Measurements from ENCODE around the gene KIAA0825. TPM values are rescaled to one million over a fixed set of nuclear protein-coding genes. Genes with fewer than 3 reads are reported as not detected.
"Not testable (repeated sequence)": the region's sequence is repeated elsewhere in the genome, so short reads cannot be mapped to it uniquely, and the experiment has no call there.

The KIAA0825 gene
- total RNA-seq, 2 experiments from 2014 or later: 1.2 to 1.3 TPM

DNA sequence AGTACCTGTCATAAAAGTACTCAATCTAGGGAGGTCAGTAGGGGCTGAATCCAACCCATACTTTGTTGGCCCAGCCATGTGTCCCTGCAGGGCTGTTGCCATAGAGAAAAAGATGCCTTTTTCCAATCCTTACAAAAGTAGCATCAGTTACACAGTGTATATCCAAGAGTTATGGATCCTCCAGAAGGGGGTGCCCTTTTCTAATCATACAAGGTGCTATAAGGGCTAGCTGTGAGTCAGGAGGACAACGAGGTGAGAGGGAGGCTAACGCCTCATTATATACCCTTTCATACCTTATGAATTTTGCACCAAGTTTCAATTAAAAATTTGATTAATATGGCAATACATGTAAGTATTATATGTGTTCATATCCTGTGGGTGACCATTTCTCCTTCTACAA is 4.8 kb downstream of the KIAA0825 start:
- ChIA-PET POLR2A (no interaction called here), CTCF (interaction anchor here (1.5 kb wide), 1 partner anchor 124 kb away, joined by 4 read pairs; no protein-coding TSS in a partner anchor)

DNA sequence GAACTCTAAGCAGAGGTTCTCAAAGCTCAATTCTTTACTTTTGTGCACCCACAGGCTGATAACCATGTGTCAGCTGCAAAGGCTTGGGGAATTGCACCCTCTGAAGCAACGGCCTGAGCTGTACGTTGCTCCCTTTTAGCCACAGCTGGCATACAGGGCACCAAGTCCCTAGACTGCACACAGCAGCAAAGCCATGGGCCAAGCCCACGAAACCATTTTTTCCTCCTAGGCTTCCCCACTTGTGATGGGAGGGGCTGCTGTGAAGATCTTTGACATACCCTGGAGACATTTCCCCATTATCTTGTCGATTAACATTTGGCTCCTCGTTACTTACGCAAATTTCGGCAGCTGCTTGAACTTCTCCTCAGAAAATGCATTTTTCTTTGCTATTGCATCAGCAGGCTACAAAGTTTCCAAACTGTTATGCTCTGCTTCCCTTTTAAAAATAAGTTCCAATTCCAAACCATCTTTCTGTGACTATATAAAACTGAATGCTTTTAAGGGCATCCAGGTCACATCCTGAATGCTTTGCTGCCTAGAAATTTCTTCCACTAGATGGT is 23.0 kb downstream of the KIAA0825 start:
- ChIA-PET CTCF (no interaction called here), POLR2A (no interaction called here)

DNA sequence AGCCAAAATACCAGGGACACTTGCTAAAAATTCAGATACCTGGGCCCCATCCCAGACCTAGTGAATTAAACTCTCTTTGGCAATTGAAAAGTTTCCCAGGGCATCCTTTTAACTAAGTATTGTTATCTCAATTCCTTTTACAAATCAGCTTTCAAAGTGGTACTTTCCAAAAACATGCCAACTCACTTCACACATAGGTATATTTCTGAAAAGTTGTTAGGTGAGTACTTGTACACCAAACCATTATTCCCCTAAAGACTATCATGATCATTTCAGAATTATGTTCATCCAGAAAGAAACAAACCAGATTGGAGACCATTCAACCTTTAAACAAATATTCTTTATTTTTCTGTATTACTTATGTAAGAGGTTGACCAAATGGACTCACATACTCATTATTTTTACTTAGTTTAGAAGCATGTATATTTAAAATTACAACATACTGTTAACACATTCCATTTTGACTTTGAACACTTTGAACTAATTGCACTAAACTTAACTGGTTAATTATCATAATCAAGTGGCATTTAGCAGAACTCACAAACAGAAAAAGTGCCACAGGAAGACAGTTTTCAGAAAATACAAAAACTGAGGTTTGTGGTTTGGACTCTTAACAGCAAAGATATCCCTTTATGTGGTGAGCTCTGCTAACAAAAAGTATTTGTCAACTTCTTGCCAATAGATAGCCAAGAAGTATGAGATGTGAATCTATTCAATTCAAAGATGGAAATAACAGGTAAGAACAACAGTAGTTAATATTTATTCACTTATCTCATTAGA is 40.7 kb downstream of the KIAA0825 start:
- ChIA-PET POLR2A (no interaction called here), CTCF (interaction anchor here (1.0 kb wide), 1 partner anchor 41 kb away, joined by 4 read pairs; the partner anchor contains the start of genes KIAA0825 and SLF1)

DNA sequence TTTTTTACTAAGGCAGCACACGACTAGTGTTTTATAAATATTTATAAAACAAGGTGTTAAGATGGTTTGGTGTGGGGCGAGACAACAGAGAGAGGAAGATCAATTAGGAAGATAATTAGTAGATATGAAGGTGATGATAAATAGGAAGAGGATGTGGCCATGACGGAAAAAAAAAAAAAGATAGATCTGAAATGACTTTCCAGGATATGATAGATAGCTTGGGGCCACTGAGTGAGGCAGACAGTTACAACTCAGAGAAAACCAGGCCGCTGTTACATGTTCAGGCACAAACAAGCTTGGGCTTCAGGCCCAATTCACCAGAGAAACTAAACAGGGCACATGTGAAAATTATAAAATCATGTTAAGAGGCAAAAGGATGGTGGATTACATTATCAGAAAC is 43.2 kb downstream of the KIAA0825 start:
- ChIA-PET CTCF (no interaction called here), POLR2A (interaction anchor here (0.6 to 1.0 kb wide), 4 partner anchors 13 to 1269 kb away, joined by 3 to 7 read pairs (median 4); partner anchors contain the start of genes KIAA0825 and SLF1)

DNA sequence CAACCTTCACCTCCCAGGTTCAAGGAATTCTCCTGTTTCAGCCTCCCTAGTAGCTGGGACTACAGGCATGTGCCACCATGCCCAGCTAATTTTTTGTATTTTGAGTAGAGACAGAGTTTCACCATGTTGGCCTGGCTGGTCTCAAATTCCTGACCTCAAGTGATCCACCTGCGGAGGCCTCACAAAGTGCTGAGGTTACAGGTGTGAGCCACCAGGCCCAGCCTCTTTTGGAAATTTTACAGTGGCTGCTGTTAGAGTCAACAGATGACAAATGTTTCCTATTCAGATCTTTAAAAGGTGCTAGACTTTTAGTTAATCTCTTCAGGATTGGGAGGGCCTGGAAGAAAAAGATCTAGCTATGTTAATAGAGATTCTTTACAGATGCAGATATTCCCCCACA is 45.1 kb downstream of the KIAA0825 start:
- POLR2A ChIA-PET: not testable (repeated sequence)
- CTCF ChIA-PET: interaction anchor here (0.7 kb wide), 1 partner anchor 164 kb away, joined by 4 read pairs; no protein-coding TSS in a partner anchor

DNA sequence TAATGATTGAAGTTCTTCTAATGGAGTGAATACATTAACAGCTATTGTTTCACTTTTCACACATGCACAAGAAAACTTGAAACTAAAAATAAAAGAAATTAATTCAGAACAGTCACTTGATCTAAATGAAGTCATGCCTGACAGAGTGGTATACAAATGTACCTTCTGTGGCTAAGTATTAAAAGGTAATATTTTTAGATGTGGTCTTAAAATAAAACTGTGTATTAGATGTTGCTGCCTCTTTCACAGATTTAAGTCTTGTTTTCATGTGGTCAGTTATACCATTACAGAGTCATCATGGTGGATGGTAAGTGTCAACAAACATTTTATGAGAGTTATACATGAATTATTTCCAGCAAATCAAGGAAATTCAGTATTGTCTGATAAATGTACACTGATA is 47.0 kb downstream of the KIAA0825 start:
- CTCF ChIA-PET: no interaction called here
- POLR2A ChIA-PET: no interaction called here

DNA sequence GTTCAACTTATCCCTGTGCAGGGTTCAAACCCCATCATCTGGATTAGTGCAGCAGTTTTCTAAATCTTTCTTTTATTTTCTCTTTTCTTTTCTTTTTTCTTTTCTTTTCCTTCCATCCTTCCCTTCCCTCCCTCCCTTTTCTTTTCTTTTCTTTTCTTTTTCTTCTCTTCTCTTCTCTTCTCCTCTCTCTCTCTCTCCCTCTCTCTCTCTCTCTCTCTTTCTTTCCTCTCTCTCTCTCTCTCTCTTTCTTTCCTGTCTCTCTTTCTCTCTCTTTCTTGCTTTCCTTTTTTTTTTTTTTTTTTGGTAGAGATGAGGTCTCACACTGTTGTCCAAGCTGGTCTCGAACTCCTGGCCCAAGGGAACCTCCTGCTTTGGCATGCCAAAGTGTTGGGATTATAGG is 53.6 kb downstream of the KIAA0825 start:
- ChIA-PET POLR2A (no interaction called here), CTCF (no interaction called here)

DNA sequence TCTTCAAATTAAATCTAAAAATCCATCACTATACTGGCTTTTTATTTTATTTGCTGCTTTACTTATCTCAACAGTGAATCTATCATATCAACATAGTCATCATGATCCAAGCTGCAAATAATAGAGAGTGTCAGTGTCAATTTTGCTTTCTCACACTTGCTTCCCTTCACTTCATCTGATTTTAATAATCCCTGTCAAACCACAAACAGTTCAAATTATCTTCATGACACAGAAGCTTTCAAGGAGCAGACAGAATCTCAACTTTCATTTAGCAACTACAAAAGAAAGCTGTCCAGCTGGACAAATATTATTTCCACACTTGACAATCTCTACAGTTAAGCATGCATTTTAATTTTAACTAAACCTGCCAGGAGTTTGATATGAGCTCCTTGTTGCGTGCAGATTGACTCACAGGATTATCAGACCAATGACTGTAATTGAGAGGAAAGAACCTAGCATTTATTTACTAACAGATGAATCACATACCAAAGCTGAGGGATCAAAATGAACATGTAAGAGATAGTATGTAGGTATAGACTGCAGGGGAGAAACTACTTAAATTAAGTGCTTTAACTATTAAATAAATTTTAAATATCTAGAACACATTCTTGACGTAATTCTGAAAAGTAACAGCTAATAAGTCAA is 56.0 kb downstream of the KIAA0825 start:
- CTCF ChIA-PET: no interaction called here
- POLR2A ChIA-PET: interaction anchor here (0.8 kb wide), 1 partner anchor 13 kb away, joined by 3 read pairs; no protein-coding TSS in a partner anchor

DNA sequence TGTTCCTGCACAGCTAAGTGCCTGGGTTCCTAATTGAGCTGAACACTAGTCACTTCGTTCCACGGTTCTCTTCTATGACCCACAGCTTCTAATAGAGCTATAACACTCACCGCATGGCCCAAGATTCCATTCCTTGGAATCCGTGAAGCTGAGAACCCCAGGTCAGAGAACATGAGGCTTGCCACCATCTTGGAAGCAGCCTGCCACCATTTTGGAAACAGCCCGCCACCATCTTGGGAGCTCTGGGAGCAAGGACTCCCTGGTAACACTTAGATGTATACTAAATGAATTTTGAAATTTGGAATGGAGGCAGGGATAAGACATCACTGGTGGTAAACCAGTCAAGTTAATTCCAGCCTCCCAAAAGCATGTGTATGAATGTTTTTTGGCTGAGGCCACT is 60.4 kb downstream of the KIAA0825 start:
- ChIA-PET CTCF (no interaction called here), POLR2A (interaction anchor here (0.6 kb wide), 1 partner anchor 10 kb away, joined by 5 read pairs; no protein-coding TSS in a partner anchor)

DNA sequence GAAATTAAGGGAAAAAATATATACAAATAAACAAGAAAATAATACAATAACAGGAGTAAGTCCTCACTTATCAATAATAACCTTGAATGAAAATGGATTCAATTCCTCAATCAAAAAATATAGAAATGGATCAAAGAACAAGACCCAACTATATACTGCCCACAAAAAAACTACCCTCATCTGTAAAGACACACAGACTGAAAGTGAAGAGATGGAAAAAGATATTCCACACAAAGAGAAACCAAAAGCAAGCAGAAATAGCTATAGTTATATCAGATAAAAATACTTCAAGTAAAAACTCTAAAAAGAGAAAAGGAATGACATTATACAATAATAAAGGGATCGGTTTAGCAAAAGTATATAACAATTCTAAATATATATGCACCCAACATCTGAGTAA is 66.5 kb downstream of the KIAA0825 start:
- ChIA-PET POLR2A (no interaction called here), CTCF (no interaction called here)

DNA sequence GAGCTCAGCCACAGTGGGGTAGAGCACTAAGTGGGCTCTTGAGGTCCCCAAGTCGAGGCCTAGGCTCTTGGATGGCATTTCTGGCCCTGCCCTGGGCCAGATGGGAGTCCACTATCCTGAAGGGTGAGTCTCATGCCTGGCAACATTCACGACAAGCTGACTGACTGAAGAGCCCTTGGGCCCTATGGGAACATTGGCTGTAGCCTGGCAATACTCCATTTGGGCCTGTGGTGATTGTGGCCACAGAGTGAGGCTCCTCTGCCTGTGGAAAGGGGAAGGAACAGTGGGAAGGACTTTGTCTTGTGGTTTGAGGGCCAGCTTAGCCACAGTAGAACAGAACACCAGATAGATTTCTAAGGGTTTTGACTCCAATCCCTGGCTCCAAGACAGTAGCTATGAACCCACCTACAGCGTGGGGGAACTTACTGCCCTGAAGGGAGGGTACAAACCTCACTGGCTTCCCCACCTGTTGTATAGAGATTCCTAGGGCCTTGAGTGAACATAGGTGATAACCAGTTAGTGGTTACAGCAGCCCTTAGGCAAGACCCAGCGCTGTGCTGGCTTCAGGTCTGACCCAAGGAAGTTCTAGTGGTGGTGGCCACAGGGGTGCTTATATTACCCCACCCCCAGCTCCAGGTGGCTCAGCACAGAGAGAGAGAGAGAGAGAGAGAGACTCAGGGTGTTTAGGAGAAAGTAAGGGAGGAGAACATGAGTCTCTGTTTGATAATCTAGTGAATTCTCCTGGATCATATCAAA is 72.4 kb downstream of the KIAA0825 start:
- ChIA-PET POLR2A (no interaction called here), CTCF (no interaction called here)

DNA sequence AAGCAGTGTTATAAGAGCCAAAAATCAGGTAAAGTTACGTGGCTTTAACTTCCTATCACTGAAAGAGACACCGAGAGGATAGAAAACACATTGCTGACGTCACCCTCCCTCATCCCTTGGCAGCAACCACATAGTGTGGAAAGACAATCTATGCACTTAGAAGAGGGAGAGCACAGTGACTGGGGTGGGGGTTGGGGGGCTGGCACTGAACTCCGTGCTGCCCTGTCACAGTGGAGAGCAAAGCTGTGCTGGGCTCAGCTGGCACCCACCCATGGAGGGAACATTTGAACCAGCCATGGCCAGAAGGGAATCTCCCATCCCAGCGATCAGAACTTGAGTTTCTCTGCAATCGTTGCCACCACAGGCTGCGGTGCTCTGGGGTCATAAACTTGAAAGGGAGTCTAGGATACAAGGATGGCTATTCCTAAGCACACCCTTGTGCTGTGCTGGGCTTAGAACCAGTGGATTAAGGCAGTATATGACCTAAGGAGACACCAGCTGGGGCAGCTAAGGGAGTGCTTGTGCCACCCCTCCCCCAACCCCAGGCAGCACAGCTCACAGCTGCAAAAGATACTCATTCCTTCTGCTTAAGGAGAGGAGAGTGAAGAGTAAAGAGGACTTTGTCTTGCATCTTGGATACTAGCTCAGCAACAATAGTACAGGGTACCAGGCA is 73.4 kb downstream of the KIAA0825 start:
- ChIA-PET CTCF (no interaction called here), POLR2A (no interaction called here)

DNA sequence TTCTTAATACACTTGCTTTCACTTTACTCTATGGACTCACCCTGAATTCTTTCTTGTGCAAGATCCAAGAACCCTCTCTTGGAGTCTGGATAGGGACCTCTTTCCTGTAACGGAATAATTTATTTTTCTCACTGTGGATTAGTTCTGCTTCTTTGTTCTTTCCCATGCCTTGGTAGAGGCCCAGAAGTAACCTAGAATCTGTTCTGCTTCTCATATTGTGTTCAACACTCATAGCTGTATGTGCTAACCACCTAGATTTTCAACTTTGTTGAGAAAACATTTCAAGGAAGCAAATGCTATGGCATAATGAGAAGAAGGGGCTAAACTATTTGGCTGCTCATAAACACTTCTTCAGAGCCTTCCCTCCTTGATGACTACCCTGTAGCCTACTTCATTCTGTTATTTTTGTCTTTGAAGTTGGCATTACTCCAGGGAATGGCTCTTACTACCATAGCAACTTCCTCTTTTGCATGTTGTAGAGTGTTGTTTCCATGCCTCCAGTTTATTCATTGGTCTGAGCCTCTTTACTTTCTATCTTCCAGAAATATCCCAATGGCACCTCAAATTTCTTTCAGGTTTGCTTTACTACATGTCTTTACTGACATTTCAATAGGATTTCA is 74.3 kb downstream of the KIAA0825 start:
- CTCF ChIA-PET: no interaction called here
- POLR2A ChIA-PET: no interaction called here

DNA sequence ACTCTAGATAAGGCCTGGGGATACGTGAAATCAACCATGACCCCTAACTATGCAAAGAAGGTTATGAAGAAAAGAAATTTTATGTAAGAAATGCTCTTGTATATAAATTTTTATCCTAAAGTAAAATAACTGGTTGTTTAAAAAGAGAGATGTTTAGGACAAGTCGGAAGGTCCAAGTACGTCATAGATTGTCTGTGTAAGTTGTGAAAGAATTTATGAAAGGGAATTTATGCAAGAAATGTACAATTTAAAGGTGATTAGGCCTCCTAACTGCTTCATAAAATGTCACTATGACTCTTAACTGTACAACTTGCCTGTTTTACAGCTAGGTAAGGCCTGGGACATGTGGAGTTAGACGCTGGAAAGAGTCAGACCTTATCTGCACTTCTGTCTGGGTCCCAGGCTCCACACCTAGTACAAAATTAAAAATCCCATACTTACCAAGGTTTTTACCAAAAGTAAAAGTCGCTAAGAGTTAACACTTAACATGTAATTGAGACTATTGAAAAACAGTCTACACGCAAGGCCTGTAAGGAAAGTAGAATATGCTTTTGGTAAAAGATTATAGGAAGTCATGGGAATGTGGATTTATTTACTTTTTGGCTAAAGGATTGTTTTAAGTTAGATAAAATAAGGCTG is 77.4 kb downstream of the KIAA0825 start:
- POLR2A ChIA-PET: interaction anchor here (0.6 kb wide), 1 partner anchor 186 kb away, joined by 6 read pairs; no protein-coding TSS in a partner anchor
- CTCF ChIA-PET: no interaction called here

DNA sequence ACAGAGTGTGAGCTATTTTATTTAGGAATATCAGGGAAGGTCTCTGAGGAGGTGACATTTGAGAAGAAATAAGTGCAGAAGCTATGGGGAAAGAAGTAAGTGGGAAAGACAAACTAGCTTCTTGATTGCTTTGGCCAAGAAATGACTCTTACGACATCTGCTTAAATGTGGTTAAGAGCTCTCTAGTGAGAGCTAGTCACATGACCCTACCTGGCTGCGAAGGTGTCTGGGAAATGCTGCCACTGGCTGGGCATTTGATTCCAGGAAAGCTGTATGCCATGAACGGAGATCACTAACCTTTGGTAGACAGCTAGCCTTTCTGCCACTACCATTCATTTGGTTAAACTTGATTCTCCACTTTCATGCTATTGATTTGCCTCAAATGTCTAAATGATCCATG is 80.1 kb downstream of the KIAA0825 start:
- ChIA-PET POLR2A (no interaction called here), CTCF (interaction anchor here (0.8 kb wide), 1 partner anchor 16 kb away, joined by 3 read pairs; no protein-coding TSS in a partner anchor)

DNA sequence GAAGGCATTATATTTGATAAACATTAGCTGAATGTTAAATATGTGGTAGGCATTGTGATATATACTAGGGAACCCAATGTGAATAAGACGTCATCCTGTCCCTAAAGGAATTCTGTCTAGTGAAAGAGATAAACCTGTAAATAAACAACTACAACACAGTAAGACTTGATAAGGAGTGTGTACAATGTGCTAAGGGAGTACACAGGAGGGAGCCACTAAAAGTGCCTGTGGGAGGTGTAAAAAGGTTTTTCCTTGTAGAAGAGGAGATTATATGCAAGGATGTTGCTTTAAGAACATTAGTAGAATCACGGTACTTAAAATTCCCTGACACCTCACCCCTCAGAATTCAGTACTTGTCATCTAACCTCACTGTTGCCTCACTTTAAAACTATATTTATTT is 91.7 kb downstream of the KIAA0825 start:
- CTCF ChIA-PET: no interaction called here

DNA sequence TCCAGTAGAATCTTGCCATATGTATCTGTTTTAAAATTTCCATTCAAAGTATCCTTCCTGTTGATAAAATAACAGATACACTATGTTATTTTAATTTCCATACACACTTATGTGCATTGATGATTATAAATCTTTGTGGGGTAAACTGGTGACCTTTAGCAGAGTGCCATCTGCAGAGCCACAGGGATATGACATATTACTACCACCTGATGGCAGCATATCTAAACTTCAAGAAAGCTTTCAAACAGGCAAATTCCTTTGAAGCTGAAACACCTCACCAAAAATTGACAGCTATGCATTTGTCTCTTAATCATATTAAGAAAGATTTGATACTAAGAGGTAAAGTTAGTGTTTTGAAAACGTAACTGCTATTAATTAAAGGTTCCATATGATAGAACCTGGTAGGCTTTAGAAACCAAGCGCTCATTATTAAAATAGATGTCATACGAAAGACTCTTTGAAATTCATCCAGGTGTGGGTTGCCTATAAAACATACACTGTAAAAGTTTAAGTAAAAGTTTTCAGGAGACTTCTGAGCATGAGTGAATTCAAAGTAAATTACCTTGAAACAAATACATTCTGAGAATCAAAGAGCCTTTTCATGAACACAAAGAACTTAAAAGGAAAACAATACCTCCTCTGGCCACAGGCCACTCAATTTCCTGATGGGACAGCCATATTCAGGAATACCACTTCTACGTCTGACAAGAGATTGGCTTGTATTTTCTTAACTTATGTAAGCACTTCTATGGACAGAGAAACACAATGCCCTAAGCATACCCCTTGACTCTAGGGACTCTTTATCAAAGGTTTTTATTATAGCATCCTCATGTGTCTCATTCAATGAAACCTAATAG is 93.3 kb downstream of the KIAA0825 start:
- ChIA-PET CTCF (interaction anchor here (2.1 kb wide), 1 partner anchor 213 kb away, joined by 13 read pairs; no protein-coding TSS in a partner anchor), POLR2A (no interaction called here)

More for the DNA sequence above, 91.7 kb downstream of the KIAA0825 start:
- POLR2A ChIA-PET: no interaction called here

DNA sequence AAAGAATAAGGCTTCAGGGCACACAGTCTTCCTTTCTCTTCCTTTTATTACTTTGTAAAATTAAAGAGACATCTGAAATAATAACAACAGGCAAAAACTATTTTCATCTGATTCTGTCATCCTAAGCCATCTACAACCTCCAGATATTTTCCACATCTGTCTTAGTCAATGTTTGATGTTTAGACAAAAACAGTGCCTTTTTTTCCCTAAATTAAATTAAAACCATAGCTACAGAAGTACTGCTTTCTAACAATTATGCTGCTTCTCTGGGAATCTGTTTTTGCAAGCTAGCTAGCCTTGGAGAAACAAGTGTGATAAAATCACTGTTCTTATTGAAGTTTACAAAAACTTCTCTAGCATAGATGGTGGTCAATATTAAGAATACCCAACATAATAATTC is 95.4 kb downstream of the KIAA0825 start:
- ChIA-PET POLR2A (no interaction called here), CTCF (interaction anchor here (2.1 kb wide), 1 partner anchor 215 kb away, joined by 13 read pairs; no protein-coding TSS in a partner anchor)

All from activated CD8-positive, alpha-beta memory T cell treated with anti-CD3 and anti-CD28 coated beads for 36 hours (primary cell).